Omental fat pad (tissue), 4 donors: ENCODE data around the gene USP4. TPM values are rescaled to one million over a fixed set of nuclear protein-coding genes. Genes with fewer than 3 reads are reported as not detected.

Experiments used
- ATAC-seq: fragments of 150-250 bp; one replicate; pipeline ENCODE4 v1.9.1; 2016; ENCODE audit warnings: mild to moderate bottlenecking, moderate library complexity; ENCODE audit not compliant: low FRiP score
- DNase-seq: peaks from one replicate; pipeline ENCODE4 v3.0.0-alpha.2; 2019; ENCODE audit warnings: low spot score
- CTCF ChIP-seq, 3 donors: fragments of 450-650 bp; IDR thresholded peaks; one replicate each; pipeline ENCODE4 v1.5.1; 2016 to 2017; ENCODE audit warnings: antibody characterized with exemption in 3 of 3, mild to moderate bottlenecking in 3 of 3, moderate library complexity in 2 of 3
- total RNA-seq, 4 donors: library from RNA; depleted of rRNA; stranded (reverse); fragments of >200 nt; gene quantifications; one replicate each; pipeline ENCODE4 v1.1.0, GENCODE V29; 2016

The USP4 gene
- 10 to 100 TPM; 17.3 to 43.3 (median 34.6) TPM for total RNA-seq

GRCh38 chr3:49339941-49340800 lies at the start of gene USP4:
USP4 (minus strand) TSS chr3:49340053; CDS start chr3:49340024, 29 bp downstream.
- peak; percentile 49 for DNase-seq
- ATAC-seq: peak; percentile 98
- no peak for TF ChIP-seq CTCF (IDR thresholded peaks at IDR 0.05)

GRCh38 chr3:49389297-49389696 lies 49.4 kb upstream of the USP4 start:
- no peak for TF ChIP-seq CTCF (IDR thresholded peaks at IDR 0.05)
- ATAC-seq: no peak
- DNase-seq: no peak

GRCh38 chr3:49388289-49388820 lies 48.5 kb upstream of the USP4 start:
- TF ChIP-seq CTCF (IDR thresholded peaks at IDR 0.05): no peak
- DNase-seq: no peak
- no peak for ATAC-seq

GRCh38 chr3:49387721-49388120 lies 47.9 kb upstream of the USP4 start:
- ATAC-seq: no peak
- TF ChIP-seq CTCF (IDR thresholded peaks at IDR 0.05): no peak
- DNase-seq: no peak

GRCh38 chr3:49386056-49386756 lies 46.4 kb upstream of the USP4 start:
- ATAC-seq (no peak), DNase-seq (no peak)
- no peak for TF ChIP-seq CTCF (IDR thresholded peaks at IDR 0.05)

GRCh38 chr3:49385617-49386016 lies 45.8 kb upstream of the USP4 start:
- ATAC-seq: no peak
- TF ChIP-seq CTCF (IDR thresholded peaks at IDR 0.05): no peak

More at GRCh38 chr3:49385617-49386016, 45.8 kb upstream of the USP4 start:
- DNase-seq: no peak
